Measurements from ENCODE around the gene MAPK10. TPM values are rescaled to one million over a fixed set of nuclear protein-coding genes. Genes with fewer than 3 reads are reported as not detected.
"Not testable (repeated sequence)": the region's sequence is repeated elsewhere in the genome, so short reads cannot be mapped to it uniquely, and the experiment has no call there.

MAPK10 gene
- total and polyA plus RNA-seq, 8 donors: 1.4 to 103 (median 15.0) TPM

DNA sequence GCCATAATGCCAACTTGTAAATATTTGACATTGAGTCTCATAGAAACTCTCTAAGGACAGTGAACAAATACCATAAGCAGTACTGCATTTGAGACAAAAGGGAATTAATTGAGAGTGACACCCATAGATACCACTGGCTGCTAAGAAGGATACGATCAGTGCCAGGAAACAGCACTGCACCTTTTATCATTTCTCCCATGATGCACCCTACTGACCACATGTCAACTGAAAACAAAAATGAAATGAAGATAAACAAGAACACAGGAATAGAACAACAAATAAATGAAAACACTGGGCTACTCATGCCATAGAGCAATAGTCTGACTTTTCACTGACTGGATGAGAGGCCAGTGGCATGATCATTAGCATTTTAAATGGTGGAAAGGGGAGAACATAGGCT lies 270.8 kb downstream of the MAPK10 start:
- Histone ChIP-seq H3K4me1 (peaks cover 0 to 4% (median 0%) of the 10 kb centered on the region in 4 donors), H3K27ac (no peak overlapping the region), H3K27me3 (no peaks in the 10 kb centered on the region), H3K4me3 (no peak overlapping the region), H3K36me3 (peaks cover 0 to 8% (median under 1%) of the 10 kb centered on the region in 4 donors), H3K9me3 (no peaks in the 10 kb centered on the region)
- TF ChIP-seq, protein P1, sequence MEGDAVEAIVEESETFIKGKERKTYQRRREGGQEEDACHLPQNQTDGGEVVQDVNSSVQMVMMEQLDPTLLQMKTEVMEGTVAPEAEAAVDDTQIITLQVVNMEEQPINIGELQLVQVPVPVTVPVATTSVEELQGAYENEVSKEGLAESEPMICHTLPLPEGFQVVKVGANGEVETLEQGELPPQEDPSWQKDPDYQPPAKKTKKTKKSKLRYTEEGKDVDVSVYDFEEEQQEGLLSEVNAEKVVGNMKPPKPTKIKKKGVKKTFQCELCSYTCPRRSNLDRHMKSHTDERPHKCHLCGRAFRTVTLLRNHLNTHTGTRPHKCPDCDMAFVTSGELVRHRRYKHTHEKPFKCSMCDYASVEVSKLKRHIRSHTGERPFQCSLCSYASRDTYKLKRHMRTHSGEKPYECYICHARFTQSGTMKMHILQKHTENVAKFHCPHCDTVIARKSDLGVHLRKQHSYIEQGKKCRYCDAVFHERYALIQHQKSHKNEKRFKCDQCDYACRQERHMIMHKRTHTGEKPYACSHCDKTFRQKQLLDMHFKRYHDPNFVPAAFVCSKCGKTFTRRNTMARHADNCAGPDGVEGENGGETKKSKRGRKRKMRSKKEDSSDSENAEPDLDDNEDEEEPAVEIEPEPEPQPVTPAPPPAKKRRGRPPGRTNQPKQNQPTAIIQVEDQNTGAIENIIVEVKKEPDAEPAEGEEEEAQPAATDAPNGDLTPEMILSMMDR (IDR thresholded peaks at IDR 0.05): no peak
- no peak for TF ChIP-seq POLR2AphosphoS5 (IDR thresholded peaks at IDR 0.05)
- TF ChIP-seq POLR2A (IDR thresholded peaks at IDR 0.05): no peak
- TF ChIP-seq EP300 (IDR thresholded peaks at IDR 0.05): no peak
- WGBS, 5 donors: 69 to 84% (median 75%) methylated on average over 1 of the region's 1 CpG
- intact Hi-C loops (cut with DNase I; ENCODE audit: low total_unique reads): no loop called here
- DNase-seq: no peak

DNA sequence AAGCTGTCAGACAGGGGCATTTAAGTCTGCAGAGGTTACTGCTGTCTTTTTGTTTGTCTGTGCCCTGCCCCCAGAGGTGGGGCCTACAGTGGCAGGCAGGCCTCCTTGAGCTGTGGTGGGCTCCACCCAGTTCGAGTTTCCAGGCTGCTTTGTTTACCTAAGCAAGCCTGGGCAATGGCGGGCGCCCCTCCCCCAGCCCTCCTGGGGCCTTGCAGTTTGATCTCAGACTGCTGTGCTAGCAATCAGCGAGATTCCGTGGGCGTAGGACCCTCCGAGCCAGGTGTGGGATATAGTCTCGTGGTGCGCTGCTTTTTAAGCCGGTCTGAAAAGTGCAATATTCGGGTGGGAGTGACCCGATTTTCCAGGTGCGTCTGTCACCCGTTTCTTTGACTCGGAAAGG lies 284.1 kb downstream of the MAPK10 start:
- H3K4me1 ChIP-seq; H3K27me3 ChIP-seq; H3K9me3 ChIP-seq; DNase-seq; intact Hi-C loops (cut with DNase I; ENCODE audit: low total_unique reads); H3K4me3 ChIP-seq; H3K36me3 ChIP-seq; H3K27ac ChIP-seq: not testable (repeated sequence)
- WGBS, 5 donors: 82 to 99% (median 89%) methylated on average over 8 to 15 of the region's 15 CpGs

DNA sequence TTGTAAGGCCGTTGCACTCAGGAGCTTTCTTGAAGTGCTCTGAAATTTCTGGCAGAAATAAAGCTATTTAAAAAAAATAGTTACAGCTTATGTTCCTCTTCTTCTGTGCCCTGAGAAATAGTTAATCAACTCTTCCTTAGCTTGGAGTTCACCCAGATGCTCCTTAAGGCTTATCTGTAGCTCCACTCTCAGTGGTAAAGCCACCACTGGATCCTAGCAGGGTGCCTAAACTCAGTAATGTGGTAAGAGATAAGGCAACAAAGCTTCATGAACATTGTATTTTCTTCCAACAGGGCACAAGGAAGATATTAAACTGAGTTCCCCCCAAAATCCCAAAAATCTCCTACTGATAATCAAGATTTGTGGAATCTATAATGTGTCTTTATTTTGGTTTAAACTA lies 299.5 kb downstream of the MAPK10 start:
- no peak overlapping the region for H3K4me3 ChIP-seq
- peaks cover 0 to 3% (median 0%) of the 10 kb centered on the region in 4 donors for H3K36me3 ChIP-seq
- intact Hi-C loops (cut with DNase I; ENCODE audit: low total_unique reads): no loop called here
- TF ChIP-seq EP300 (IDR thresholded peaks at IDR 0.05) (no peak), POLR2A (IDR thresholded peaks at IDR 0.05) (no peak), POLR2AphosphoS5 (IDR thresholded peaks at IDR 0.05) (no peak)
- TF ChIP-seq, protein P1 (IDR thresholded peaks at IDR 0.05): no peak
- WGBS, 5 donors: 83 to 91% (median 89%) methylated on average over 1 of the region's 1 CpG
- H3K4me1 ChIP-seq: no peaks in the 10 kb centered on the region
- no peak overlapping the region for H3K27ac ChIP-seq
- no peak for DNase-seq
- no peaks in the 10 kb centered on the region for H3K9me3 ChIP-seq
- no peaks in the 10 kb centered on the region for H3K27me3 ChIP-seq

DNA sequence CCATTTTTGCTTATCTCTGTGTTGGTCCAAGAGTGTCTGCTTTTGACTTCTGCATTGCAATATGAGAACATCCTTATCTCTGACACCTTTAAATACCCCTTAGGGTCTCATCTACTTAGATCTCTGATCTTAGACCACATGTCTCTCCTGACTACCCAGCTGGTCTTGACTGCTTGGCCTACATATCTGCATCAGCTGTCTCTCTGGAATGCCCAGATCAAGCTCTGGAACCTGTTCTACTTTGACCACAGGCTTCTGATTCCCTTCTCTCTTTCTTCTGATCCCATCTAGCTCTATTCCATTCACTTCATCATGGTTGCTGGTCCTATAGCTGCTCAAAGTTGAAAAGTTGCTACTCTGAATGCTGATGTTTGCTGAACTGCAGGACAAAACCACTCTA lies 301.2 kb downstream of the MAPK10 start:
- no peaks in the 10 kb centered on the region for H3K4me1 ChIP-seq
- H3K36me3 ChIP-seq: peaks cover 0 to 3% (median 0%) of the 10 kb centered on the region in 4 donors
- H3K27ac ChIP-seq: no peak overlapping the region
- TF ChIP-seq POLR2AphosphoS5 (IDR thresholded peaks at IDR 0.05): no peak
- TF ChIP-seq POLR2A (IDR thresholded peaks at IDR 0.05): no peak
- no peak for TF ChIP-seq EP300 (IDR thresholded peaks at IDR 0.05)
- TF ChIP-seq, protein P1 (IDR thresholded peaks at IDR 0.05): no peak
- intact Hi-C loops (cut with DNase I; ENCODE audit: low total_unique reads): no loop called here
- DNase-seq: no peak
- no peaks in the 10 kb centered on the region for H3K27me3 ChIP-seq
- no peak overlapping the region for H3K4me3 ChIP-seq
- H3K9me3 ChIP-seq: no peaks in the 10 kb centered on the region

DNA sequence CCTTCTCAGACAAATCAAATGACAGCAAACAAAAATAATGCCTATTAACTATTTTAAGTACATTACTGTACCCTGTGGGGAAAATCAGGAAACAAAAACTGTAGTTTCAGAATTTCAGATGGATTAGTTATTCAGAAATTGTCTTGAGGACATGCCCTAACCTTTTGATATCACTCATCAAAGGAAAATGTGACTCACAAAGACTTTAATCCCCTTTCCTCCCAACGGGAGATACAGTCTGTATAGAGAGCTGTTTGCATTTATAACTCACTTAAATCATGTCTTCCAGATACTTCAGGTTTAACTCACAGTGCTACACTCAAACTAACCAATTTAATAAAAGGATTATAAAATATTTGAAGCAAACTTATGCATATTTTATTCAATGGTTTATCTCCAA lies 304.0 kb downstream of the MAPK10 start:
- H3K27me3 ChIP-seq: no peaks in the 10 kb centered on the region
- no peaks in the 10 kb centered on the region for H3K36me3 ChIP-seq
- intact Hi-C loops (cut with DNase I; ENCODE audit: low total_unique reads): no loop called here
- 4 to 13% (median 7%) methylated on average over 1 of the region's 1 CpG for WGBS, 5 donors
- TF ChIP-seq POLR2A (IDR thresholded peaks at IDR 0.05): no peak
- TF ChIP-seq, protein P1 (IDR thresholded peaks at IDR 0.05): no peak
- no peak for TF ChIP-seq EP300 (IDR thresholded peaks at IDR 0.05)
- TF ChIP-seq POLR2AphosphoS5 (IDR thresholded peaks at IDR 0.05): no peak
- no peaks in the 10 kb centered on the region for H3K9me3 ChIP-seq
- no peak overlapping the region for H3K27ac ChIP-seq
- no peak overlapping the region for H3K4me3 ChIP-seq
- no peaks in the 10 kb centered on the region for H3K4me1 ChIP-seq
- DNase-seq: no peak
